Right lobe of liver (tissue), 6 donors: ENCODE data around the gene ARNT2. TPM values are rescaled to one million over a fixed set of nuclear protein-coding genes. Genes with fewer than 3 reads are reported as not detected.

ENCODE experiments used
- ATAC-seq, 4 donors: fragments of 200-7000 bp; cut with Tn5 transposase; one replicate each; pipeline ENCODE4 v1.9.1; 2020; ENCODE audit warnings: mild to moderate bottlenecking in 4 of 4, moderate library complexity in 4 of 4
- DNase-seq, 3 donors: peaks; one replicate each; pipeline ENCODE4 v3.0.0-alpha.2; 2020
- H3K27ac ChIP-seq, 3 donors: fragments of 200-600 bp; one replicate each; pipeline ENCODE4 v1.8.0; 2022
- H3K27me3 ChIP-seq, 2 donors: fragments of 200-600 bp; one replicate each; pipeline ENCODE4 v1.8.0; 2022
- H3K36me3 ChIP-seq, 4 donors: fragments of 200-600 bp; sonication (generic) in 1 of 4; one replicate each; pipeline versions ENCODE4 v1.5.1 to v1.8.0; 2017 to 2022; ENCODE audit warnings: control low read depth in 1 of 4
- H3K4me1 ChIP-seq, 4 donors: fragments of 200-600 bp; sonication (generic) in 1 of 4; one replicate each; pipeline versions ENCODE4 v1.5.1 to v1.8.0; 2017 to 2022; ENCODE audit warnings: control low read depth in 1 of 4
- H3K4me3 ChIP-seq, 3 donors: fragments of 200-600 bp; one replicate each; pipeline ENCODE4 v1.8.0; 2022
- H3K9me3 ChIP-seq, 4 donors: fragments of 200-600 bp; sonication (generic) in 1 of 4; one replicate each; pipeline versions ENCODE4 v1.5.1 to v1.8.0; 2017 to 2022; ENCODE audit warnings: control low read depth in 1 of 4
- CTCF ChIP-seq, 4 donors: fragments of 200-600 bp in 3 of 4; fragments of 450-650 bp in 1 of 4; IDR thresholded peaks; one replicate each; pipeline versions ENCODE4 v1.5.1 to v1.8.0; 2016 to 2022; ENCODE audit warnings: antibody characterized with exemption in 4 of 4, mild to moderate bottlenecking in 2 of 4
- POLR2A ChIP-seq: fragments of 450-650 bp; IDR thresholded peaks from one replicate; pipeline ENCODE4 v1.6.1; 2017; ENCODE audit warnings: antibody characterized with exemption, mild to moderate bottlenecking
- WGBS: methylation state at CpG from one replicate; pipeline ENCODE4 v1.1.6; 2018; ENCODE audit warnings: low coverage, low lambda C conversion rate; ENCODE audit not compliant: insufficient coverage; ENCODE audit errors: missing lambda C conversion rate; 5-methylcytosine and 5-hydroxymethylcytosine counted together
- intact Hi-C, 2 donors: fragments of 100-400 bp; cut with DNase I; formaldehyde crosslinking; loops; one replicate each; pipeline versions ENCODE4 v1.11.2 to v1.14.1; 2022
- total RNA-seq, 6 experiments: library from RNA; depleted of rRNA in 2 of 6; stranded (reverse); fragments of >200 nt in 2 of 6; fragmentation: NEBNext Ultra II Directional in 3 of 6; extraction: Animal tissue kit (Norgen Biotek cat#: 25700) in 3 of 6; gene quantifications; one replicate each; pipeline versions ENCODE4 v1.1.0 to v1.2.4, GENCODE V29; 2016 to 2023
- donor health status: DM: no; HTN: yes; CAD: no.
- donor health status: DM: no; HTN: no; CAD: no.
- donor health status: DM: no; HTN: no; CAD: no.
- donor health status: DM: no; HTN: yes; CAD: no.
- donor health status: DM: no; HTN: yes; CAD: no.

ARNT2 gene
- total RNA-seq, 6 experiments from 2014 or later = 0.12 to 1.3 (median 0.46) TPM

GRCh38 chr15:80403712-80404056, 498 bp upstream of the ARNT2 start:
- Histone ChIP-seq H3K4me3 (peak overlapping the region in 1 of 3 donors; percentile 46), H3K27ac (no peak overlapping the region), H3K36me3 (no peaks in the 10 kb centered on the region), H3K27me3 (peaks cover 0 to 9% of the 10 kb centered on the region in 2 donors), H3K9me3 (no peaks in the 10 kb centered on the region), H3K4me1 (no peaks in the 10 kb centered on the region)
- ATAC-seq = peak in 3 of 4 donors; percentile 17 to 36 (median 34)
- no peak for TF ChIP-seq POLR2A
- TF ChIP-seq CTCF (IDR thresholded peaks at IDR 0.05) = no peak
- intact Hi-C loops = no loop called here
- WGBS = 19% methylated on average over 9 of the region's 30 CpGs
- no peak for DNase-seq

DNA sequence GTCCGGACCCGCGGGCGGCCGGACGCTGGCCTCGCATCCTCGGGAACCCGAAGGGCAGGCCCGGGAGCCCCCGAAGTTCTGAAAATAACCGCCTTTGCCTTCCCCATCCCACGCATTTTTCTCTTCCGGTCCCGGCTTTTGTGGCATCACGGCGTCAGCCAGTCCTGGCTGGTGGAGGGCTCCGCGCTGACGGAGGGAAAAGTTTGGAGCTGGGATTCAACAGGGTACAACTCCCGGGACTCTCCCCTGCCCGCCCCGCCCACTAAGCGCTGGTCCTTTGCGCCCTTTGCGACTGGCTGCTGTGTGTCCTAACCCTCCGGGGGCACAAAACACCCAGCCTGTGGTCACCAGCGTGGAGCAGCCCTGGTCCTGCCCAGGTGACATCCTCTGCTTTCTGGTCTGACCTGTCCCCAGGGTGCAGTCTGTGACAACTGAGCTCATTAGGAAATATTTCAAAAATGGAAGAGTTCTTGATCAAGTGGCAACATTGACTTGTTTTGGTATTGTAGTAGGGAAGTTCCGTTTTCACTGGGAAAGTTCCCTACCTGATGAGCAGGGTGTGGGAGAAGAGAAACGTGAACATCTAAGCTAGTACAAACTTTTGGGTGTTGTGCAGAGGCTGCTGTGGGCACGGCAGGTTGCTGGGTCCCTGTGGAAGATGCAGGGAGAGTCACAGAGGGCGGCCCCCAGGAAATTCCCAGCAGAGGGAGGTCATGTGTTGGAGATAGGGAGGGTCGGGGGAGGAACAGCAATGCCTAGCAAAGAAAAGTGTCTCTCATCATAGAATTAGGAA, 775 bp downstream of the ARNT2 start:
- H3K9me3 ChIP-seq = no peaks in the 10 kb centered on the region
- intact Hi-C loops = no loop called here
- DNase-seq = peak in 1 of 3 donors; percentile 20
- WGBS = 7% methylated on average over 23 of the region's 33 CpGs
- H3K36me3 ChIP-seq = no peaks in the 10 kb centered on the region
- H3K4me1 ChIP-seq = no peaks in the 10 kb centered on the region
- H3K27me3 ChIP-seq = peaks cover 0 to 9% of the 10 kb centered on the region in 2 donors
- TF ChIP-seq CTCF (IDR thresholded peaks at IDR 0.05) (no peak), POLR2A (no peak)
- peak overlapping the region in 2 of 3 donors; percentile 12 to 46 for H3K4me3 ChIP-seq
- H3K27ac ChIP-seq = no peak overlapping the region
- ATAC-seq = peak in 2 of 4 donors; percentile 16 to 38

DNA sequence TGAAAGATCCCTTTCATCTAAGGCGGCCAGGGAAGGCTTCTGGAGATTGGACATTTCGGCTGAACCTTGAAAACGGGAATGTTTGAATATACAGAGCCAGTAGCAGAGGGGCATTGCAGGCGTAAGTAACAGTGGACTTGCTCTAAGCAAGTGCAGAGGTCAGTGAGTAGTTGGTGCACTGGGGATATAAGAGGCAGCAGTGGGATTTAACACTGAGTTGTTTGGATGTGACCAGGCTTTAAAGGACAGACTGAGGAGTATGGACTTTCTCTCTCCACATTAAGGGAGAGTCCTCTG, 1.3 kb downstream of the ARNT2 start:
- no peak for ATAC-seq
- H3K27me3 ChIP-seq = peaks cover 0 to 9% of the 10 kb centered on the region in 2 donors

GRCh38 chr15:80405970-80406369, 1.8 kb downstream of the ARNT2 start:
- no peaks in the 10 kb centered on the region for H3K4me1 ChIP-seq
- TF ChIP-seq POLR2A (no peak), CTCF (IDR thresholded peaks at IDR 0.05) (no peak)
- ATAC-seq = no peak
- WGBS = 73% methylated on average over 2 of the region's 2 CpGs
- H3K27me3 ChIP-seq = peaks cover 0 to 9% of the 10 kb centered on the region in 2 donors
- H3K27ac ChIP-seq = no peak overlapping the region
- no peaks in the 10 kb centered on the region for H3K9me3 ChIP-seq
- no peak overlapping the region for H3K4me3 ChIP-seq
- DNase-seq = no peak
- intact Hi-C loops = no loop called here
- H3K36me3 ChIP-seq = no peaks in the 10 kb centered on the region

More for the DNA sequence above, 1.3 kb downstream of the ARNT2 start:
- TF ChIP-seq CTCF (IDR thresholded peaks at IDR 0.05) (no peak), POLR2A (no peak)
- H3K9me3 ChIP-seq = no peaks in the 10 kb centered on the region
- no peak overlapping the region for H3K27ac ChIP-seq
- H3K4me1 ChIP-seq = no peaks in the 10 kb centered on the region
- no peak for DNase-seq
- intact Hi-C loops = no loop called here
- no peaks in the 10 kb centered on the region for H3K36me3 ChIP-seq
- WGBS = 47% methylated on average over 4 of the region's 4 CpGs
- no peak overlapping the region for H3K4me3 ChIP-seq
